ENCODE data around the gene CSMD2. TPM values are rescaled to one million over a fixed set of nuclear protein-coding genes. Genes with fewer than 3 reads are reported as not detected.

Gene CSMD2
- total RNA-seq = under 1 TPM; 0.52 to 0.81 TPM
- under 1 TPM; 0.20 to 0.67 (median 0.37) TPM for polyA plus RNA-seq (ENCODE audit: insufficient read length in 6 of 6)
- long read RNA-seq, donor 1 = 0 reads
- long read RNA-seq, donor 2 = 0 reads
- long read RNA-seq, donor 3 = 0 reads
- long read RNA-seq, donor 4 = 0 reads
- long read RNA-seq, donor 5 = 0 reads
- long read RNA-seq, donor 6 = 0 reads
- long read RNA-seq, donor 7 = 0 reads
- long read RNA-seq, donor 8 = 0 reads
- long read RNA-seq, donor 9 = 0 reads
- long read RNA-seq, donor 10 = 0 reads
- long read RNA-seq, donor 11 = 0 reads
- long read RNA-seq, donor 12 = 0 reads

DNA sequence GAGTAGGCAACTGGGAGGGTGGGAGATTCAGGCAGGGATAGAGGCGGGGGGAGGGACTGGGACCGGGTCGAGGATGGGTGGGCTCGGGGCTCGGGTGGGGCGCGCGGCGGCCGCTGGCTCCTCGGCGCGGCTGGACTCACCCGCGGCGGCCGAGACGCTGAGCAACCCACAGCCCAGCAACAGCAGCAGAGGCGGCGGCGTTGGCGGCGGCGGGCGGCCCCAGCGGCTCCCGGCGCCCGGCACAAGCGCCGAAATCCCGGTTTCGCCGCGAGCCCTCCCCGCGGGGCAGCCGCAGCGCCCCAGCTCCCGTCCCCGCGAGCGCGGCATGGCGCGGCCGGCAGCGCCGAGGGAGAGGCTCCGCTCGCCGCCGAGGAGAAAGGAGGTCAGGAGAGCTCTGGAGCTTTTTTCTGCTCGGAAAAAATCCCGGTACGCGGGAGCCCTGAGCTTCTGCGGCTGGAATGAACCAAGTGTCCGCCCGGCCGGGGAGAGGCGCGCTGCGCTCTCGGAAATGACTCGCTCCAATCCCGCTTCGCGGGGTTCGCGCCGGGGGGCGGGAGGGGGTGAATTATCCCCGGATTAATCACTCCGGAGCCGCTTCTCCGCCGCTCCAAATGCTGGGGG is at the start of gene CSMD2:
CSMD2 (minus strand) TSS at position 460 of the 621 bp plus-strand sequence; CDS start at position 327, 133 bp downstream.
- Histone ChIP-seq H3K36me3 (no peaks in the 10 kb centered on the region), H3K9me3 (no peaks in the 10 kb centered on the region), H3K4me3 (peak within 1 kb of the TSS; percentile 28), H3K27me3 (peaks cover 49 to 100% of the 10 kb centered on the region in 2 donors), H3K27ac (no peak within 1 kb of the TSS), H3K4me1 (peaks cover 11 to 33% of the 10 kb centered on the region in 2 donors)
- intact Hi-C loops (cut with DNase I) = no loop called here
- peak; percentile 19 for ATAC-seq
- no peak for TF ChIP-seq CTCF (IDR thresholded peaks at IDR 0.05)
- peak in 2 of 4 donors; percentile 32 to 52 for DNase-seq

GRCh38 chr1:34213956-34214355 is 48.9 kb upstream of the CSMD2 start:
- DNase-seq = no peak
- no peak for ATAC-seq
- H3K4me1 ChIP-seq = no peaks in the 10 kb centered on the region
- H3K9me3 ChIP-seq = no peaks in the 10 kb centered on the region
- no peaks in the 10 kb centered on the region for H3K36me3 ChIP-seq
- H3K27ac ChIP-seq = no peak overlapping the region
- intact Hi-C loops (cut with DNase I) = no loop called here
- H3K27me3 ChIP-seq = peaks cover 0 to 32% of the 10 kb centered on the region in 2 donors
- no peak for TF ChIP-seq CTCF (IDR thresholded peaks at IDR 0.05)
- no peak overlapping the region for H3K4me3 ChIP-seq

DNA sequence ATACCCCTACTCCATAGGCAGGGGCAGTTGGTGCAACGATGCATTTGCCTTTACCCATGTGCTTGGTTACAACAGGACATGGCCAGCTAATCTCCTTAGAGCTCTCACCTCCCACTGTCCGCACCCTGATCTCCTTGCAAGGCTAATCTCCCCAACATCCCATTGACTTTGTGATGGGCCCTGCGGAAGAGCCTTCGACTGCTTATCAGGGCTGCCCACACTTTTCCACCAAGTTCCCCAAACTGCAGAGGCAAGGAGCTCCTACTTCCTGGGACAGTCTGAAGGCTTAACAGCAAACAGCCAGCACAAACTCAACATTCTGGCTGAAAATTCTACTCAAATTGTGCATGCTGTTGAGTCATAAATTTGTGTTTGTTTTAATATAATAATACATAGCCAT is 47.6 kb upstream of the CSMD2 start:
- no peak overlapping the region for H3K4me3 ChIP-seq
- intact Hi-C loops (cut with DNase I) = no loop called here
- TF ChIP-seq CTCF (IDR thresholded peaks at IDR 0.05) = no peak
- no peak for DNase-seq
- H3K27ac ChIP-seq = no peak overlapping the region
- H3K27me3 ChIP-seq = peaks cover 0 to 32% of the 10 kb centered on the region in 2 donors
- H3K4me1 ChIP-seq = no peaks in the 10 kb centered on the region
- H3K9me3 ChIP-seq = no peaks in the 10 kb centered on the region
- ATAC-seq = no peak
- H3K36me3 ChIP-seq = no peaks in the 10 kb centered on the region

- intact Hi-C loops (cut with DNase I) = no loop called here
- H3K27ac ChIP-seq = no peak overlapping the region
- no peaks in the 10 kb centered on the region for H3K36me3 ChIP-seq
- no peaks in the 10 kb centered on the region for H3K9me3 ChIP-seq
- ATAC-seq = peak; percentile 59
- TF ChIP-seq CTCF (IDR thresholded peaks at IDR 0.05) = no peak
- H3K4me1 ChIP-seq = no peaks in the 10 kb centered on the region
- H3K27me3 ChIP-seq = no peaks in the 10 kb centered on the region
- DNase-seq = no peak
- no peak overlapping the region for H3K4me3 ChIP-seq
Observed at GRCh38 chr1:34199927-34200326, 34.9 kb upstream of the CSMD2 start.

DNA sequence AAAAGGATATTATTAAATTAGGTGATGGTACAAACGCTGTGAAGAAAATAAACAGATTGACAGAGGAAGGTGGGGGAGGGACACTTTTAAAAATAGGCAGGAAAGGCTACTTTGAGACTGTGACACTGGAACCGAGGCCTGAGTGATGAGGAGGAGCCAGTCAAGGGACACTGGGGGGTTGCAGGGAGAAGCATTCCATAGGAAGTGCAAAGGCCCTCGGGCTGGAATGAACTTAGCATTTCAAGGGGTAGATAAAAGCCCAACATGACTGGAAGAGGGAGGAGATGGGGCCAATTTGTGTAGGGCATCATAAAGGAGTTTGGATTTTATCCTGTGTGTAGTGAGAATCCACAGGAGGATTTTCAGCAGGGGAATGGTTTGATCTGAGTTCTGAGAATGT is 27.6 kb upstream of the CSMD2 start:
- TF ChIP-seq CTCF (IDR thresholded peaks at IDR 0.05) = no peak
- H3K27ac ChIP-seq = no peak overlapping the region
- peaks cover 0 to 20% of the 10 kb centered on the region in 2 donors for H3K27me3 ChIP-seq
- no peak overlapping the region for H3K4me3 ChIP-seq
- intact Hi-C loops (cut with DNase I) = no loop called here
- ATAC-seq (no peak), DNase-seq (no peak)
- H3K9me3 ChIP-seq = peaks cover 0 to 15% of the 10 kb centered on the region in 2 donors
- H3K4me1 ChIP-seq = no peaks in the 10 kb centered on the region
- H3K36me3 ChIP-seq = no peaks in the 10 kb centered on the region
